CD4-positive, alpha-beta T cell treated with Interleukin-6 for 4 hours (primary cell): Measurements from ENCODE around the gene SYNM.

ENCODE experiments used
- DNase-seq: peaks from one replicate; pipeline ENCODE4 v3.0.0-alpha.2; 2020; ENCODE audit warnings: mixed read lengths

SYNM gene

DNA sequence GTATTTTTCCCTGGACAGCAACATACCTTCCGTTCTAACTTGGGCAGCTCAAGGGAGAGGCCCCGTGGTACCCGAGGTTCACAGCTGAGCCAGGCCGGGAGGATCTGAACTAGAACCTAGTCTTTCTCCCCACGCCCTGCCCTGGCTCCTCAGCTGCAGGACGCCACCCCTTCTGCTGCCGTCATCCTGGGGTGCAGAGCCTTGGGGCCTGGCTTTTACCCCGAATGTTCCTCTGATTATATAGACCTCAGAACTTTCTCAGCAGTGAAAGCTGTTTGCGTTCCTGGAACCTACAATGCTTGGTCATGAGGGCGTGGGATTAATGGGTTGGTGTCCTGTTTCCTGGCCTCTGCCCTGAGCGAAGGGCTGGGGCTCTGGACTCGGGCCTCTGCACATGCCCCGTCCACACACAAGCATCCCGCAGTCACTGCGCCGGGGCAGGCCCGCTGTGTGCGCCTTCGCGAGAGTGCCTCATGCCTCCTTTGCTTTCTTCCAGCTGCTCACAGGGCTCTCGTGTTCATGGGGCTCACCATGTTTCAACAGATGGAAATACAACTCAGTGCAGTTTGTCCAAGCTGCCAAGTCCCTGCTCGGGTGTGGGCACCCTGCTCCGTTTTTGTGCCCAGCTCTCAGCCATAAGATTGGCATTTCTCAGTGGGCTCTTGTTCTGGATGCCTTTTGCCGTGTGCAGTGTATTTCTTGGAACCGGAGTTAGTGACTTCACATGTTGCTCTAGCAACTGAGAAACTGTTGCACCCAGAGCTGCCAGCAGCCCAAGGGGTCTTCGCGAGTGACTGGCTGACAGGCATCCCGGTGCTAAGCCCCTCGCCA lies 20.4 kb downstream of the SYNM start:
- no peak for DNase-seq

DNA sequence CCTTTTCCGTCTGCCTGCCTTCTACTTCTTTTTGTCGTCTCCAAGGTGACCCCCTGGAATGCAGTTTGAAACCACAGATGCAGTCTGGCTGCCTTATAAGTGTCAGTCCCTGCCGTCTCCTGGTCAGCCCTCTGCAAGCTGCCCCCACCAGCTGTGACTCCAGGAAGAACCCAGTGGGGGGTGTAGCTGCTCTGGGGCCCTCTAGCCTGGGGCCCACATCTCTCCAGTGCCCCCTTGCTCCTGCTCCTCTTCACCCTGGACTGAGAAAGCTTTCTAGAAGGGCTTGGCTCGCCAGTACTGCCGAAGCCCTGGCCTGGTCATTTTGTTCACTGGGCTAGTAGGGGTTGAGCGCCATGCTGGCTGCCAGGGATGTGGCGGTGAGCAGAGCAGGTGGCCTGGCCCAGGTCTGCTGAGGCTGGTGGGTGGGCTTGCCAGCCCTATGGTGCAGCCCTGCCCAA lies 21.3 kb downstream of the SYNM start:
- DNase-seq = no peak

DNA sequence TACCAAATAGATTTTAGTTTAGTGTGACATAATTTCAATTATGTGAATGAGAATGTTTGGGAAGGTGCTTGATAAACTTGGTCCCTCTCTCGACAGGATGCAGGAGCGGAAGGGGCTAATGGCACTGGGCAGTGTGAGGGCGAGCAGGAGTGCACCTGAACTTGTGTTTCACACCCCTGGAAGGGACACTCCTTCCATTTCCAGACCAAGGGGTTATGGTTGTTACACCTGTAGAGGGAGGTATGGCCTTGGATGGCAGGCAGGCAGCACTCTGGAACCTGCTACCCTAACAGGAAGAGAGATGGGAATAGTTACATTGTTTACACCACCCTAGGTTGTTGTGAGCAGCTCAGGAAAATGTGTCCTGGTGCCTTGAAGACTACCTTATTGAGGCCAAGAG lies 22.1 kb downstream of the SYNM start:
- DNase-seq = no peak

DNA sequence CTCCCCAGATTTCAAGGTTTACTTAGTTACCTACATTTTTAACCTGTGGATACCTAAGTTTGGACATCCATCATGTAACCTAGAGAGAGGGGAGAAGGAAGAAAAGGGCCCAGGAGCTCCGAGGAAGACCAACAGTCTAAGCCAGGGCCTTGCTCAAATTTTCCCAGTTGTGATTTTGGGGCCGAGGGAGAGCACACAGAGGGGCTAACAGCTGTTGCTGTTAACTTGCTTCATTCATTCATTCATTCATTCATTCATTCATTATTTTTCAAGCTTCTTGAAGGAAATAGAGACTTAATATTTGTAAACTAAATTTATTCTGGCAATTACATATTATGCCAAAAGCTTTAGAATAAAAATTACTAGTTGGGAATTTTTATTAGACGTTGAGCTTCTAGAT lies 22.9 kb downstream of the SYNM start:
- DNase-seq = no peak

DNA sequence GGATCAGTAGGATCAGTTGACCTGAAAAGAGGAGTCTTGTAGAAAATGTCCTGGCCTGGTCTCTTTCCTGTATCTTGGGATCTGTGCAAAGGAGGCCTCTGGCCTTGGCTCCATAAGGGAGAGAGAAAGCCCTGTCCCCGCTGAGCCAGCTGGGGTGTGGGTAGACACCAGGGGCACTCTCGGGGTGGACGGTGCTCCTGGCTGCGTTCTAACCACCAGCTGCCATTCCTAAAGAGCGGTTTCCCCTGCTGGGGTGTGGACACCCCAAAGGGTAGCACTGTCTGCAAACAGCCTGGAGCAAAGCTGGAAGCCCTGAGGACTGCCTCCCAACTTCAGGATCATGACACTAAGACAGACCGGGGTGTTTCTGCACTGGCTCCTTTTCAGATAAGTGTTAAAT lies 23.5 kb downstream of the SYNM start:
- no peak for DNase-seq

DNA sequence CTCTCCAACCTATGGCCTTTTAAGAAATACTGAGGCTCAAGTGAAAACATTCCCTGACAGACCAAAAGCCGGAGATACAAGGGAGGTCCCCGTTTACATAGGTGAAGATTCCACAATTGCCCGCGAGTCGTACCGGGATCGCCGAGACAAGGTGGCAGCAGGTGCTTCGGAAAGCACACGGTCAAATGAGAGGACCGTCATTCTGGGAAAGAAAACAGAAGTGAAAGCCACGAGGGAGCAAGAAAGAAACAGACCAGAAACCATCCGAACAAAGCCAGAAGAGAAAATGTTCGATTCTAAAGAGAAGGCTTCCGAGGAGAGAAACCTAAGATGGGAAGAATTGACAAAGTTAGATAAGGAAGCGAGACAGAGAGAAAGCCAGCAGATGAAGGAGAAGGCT lies 24.8 kb downstream of the SYNM start:
- DNase-seq = no peak

DNA sequence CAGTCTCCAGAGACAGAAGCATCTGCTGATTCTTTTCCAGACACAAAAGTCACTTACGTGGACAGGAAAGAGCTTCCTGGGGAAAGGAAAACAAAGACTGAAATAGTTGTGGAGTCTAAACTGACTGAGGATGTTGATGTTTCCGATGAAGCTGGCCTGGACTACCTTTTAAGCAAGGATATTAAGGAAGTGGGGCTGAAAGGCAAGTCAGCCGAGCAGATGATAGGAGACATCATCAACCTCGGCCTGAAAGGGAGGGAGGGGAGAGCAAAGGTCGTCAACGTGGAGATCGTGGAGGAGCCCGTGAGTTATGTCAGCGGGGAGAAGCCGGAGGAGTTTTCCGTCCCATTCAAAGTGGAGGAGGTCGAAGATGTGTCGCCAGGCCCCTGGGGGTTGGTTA lies 25.4 kb downstream of the SYNM start:
- no peak for DNase-seq

DNA sequence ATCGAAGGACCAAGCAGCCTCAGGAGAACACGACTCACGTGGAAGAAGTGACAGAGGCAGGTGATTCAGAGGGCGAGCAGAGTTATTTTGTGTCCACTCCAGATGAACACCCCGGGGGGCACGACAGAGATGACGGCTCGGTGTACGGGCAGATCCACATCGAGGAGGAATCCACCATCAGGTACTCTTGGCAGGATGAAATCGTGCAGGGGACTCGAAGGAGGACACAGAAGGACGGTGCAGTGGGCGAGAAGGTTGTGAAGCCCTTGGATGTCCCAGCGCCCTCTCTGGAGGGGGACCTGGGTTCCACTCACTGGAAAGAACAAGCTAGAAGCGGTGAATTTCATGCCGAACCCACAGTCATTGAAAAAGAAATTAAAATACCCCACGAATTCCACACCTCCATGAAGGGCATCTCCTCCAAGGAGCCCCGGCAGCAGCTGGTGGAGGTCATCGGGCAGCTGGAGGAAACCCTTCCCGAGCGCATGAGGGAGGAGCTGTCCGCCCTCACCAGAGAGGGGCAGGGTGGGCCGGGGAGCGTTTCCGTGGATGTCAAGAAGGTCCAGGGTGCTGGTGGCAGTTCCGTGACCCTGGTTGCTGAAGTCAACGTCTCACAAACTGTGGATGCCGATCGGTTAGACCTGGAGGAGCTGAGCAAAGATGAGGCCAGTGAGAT lies 26.0 kb downstream of the SYNM start:
- no peak for DNase-seq

DNA sequence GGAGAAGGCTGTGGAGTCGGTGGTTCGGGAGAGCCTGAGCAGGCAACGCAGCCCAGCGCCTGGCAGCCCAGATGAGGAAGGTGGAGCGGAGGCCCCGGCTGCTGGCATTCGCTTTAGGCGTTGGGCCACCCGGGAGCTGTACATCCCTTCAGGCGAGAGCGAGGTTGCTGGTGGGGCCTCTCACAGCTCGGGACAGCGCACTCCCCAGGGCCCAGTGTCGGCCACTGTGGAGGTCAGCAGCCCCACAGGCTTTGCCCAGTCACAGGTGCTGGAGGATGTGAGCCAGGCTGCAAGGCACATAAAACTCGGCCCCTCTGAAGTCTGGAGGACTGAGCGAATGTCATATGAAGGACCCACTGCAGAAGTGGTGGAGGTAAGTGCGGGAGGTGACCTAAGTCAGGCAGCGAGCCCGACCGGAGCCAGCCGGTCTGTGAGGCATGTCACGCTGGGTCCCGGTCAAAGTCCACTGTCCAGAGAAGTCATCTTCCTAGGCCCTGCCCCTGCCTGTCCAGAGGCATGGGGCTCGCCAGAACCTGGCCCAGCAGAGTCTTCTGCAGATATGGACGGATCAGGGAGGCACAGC lies 26.7 kb downstream of the SYNM start:
- no peak for DNase-seq

DNA sequence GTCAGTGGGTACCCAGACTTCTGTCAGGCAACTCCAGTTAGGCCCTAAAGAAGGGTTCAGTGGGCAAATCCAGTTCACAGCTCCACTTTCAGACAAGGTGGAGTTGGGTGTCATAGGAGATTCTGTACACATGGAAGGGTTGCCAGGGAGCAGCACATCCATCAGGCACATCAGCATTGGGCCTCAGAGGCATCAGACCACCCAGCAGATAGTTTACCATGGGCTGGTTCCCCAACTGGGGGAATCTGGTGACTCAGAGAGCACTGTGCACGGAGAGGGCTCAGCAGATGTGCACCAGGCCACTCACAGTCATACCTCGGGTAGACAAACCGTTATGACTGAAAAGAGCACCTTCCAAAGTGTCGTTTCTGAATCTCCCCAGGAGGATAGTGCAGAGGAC lies 27.2 kb downstream of the SYNM start:
- DNase-seq = no peak

DNA sequence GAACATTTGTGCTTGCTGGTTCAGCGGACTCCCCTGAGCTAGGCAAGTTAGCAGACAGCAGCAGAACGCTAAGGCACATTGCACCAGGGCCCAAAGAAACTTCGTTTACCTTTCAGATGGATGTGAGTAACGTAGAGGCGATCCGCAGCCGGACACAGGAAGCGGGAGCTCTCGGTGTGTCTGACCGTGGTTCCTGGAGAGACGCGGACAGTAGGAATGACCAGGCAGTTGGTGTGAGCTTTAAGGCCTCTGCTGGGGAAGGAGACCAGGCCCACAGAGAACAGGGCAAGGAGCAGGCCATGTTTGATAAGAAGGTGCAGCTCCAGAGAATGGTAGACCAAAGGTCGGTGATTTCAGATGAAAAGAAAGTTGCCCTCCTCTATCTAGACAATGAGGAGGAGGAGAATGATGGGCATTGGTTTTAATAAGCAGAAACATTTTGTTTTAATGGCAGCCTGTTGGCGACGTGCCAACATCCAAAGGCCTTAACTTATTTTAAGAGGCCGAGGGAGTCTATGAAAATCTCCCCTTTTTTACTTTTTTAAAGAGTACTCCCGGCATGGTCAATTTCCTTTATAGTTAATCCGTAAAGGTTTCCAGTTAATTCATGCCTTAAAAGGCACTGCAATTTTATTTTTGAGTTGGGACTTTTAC lies 27.9 kb downstream of the SYNM start:
- no peak for DNase-seq

DNA sequence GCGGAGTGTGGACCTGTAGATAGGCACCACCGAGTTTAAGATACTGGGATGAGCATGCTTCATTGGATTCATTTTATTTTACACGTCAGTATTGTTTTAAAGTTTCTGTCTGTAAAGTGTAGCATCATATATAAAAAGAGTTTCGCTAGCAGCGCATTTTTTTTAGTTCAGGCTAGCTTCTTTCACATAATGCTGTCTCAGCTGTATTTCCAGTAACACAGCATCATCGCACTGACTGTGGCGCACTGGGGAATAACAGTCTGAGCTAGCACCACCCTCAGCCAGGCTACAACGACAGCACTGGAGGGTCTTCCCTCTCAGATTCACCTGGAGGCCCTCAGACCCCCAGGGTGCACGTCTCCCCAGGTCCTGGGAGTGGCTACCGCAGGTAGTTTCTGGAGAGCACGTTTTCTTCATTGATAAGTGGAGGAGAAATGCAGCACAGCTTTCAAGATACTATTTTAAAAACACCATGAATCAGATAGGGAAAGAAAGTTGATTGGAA lies 29.5 kb downstream of the SYNM start:
- DNase-seq = no peak

DNA sequence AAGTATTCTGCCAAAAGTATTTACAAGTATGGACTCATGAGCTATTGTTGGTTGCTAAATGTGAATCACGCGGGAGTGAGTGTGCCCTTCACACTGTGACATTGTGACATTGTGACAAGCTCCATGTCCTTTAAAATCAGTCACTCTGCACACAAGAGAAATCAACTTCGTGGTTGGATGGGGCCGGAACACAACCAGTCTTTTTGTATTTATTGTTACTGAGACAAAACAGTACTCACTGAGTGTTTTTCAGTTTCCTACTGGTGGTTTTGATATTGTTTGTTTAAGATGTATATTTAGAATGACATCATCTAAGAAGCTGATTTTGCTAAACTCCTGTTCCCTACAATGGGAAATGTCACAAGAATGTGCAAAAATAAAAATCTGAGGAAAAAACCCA lies 30.3 kb downstream of the SYNM start:
- DNase-seq = no peak

DNA sequence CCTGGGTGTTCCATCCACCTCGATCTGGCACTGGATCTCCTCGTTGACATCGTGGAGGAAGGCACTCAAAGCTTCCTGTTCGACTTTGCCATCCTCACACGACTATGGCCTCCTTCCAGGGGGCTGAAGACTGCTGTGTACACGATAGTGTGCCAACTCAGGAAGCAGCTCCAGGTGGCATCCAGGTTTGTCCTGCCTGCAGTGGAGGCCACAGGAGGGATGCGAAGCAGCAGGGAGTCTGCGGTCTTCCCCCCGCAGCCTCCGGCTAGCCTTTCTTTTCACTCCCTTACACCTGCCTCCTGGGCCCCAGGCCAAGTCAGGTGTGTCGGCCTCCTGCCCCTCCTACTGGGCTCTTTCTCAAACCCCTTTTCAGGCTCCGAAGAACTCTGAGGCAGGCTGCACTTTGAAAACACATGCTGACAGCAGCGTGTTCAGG lies 32.2 kb downstream of the SYNM start:
- DNase-seq = no peak

DNA sequence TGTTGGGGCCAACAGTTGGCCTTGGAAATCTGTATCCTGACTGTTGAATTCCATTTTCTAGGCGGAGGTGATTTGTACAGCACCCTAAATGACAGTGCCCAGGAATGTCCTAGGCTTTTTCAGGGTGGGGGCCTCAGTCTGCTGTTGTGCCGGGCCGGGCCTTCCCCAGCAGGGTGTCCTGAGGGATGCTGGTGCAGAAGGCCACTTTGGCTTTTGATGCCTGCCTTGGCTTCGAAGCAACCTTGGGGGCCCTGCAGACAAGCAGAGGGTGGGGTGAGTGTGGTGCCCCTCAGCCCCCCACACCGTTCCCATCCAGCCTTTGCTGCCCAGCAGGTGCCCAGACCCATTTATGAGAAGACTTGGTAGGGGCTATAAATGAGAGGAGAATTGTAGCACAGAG lies 33.0 kb downstream of the SYNM start:
- no peak for DNase-seq

DNA sequence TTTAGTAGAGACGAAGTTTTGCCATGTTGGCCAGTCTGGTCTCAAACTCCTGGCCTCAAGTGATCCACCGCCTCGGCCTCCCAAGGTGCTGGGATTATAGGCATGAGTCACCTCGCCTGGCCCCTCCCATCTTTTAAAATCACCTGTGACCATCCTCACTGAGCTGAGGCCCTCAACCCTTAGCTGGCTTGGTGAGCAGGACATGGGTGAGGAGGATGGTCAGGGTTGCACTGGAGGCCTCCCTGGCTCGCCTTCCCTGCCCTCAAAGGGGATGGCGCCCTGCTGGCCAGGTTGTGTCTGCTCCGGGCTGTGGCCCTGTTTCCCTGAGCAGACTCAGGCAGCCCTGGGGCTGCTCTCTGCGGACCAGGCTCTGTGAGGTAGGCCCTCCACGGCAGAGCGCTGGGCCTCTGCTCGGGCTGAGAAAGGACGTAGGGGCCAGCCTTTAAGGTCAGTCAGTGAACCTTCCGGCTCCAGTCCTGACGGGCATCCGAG lies 33.7 kb downstream of the SYNM start:
- no peak for DNase-seq

DNA sequence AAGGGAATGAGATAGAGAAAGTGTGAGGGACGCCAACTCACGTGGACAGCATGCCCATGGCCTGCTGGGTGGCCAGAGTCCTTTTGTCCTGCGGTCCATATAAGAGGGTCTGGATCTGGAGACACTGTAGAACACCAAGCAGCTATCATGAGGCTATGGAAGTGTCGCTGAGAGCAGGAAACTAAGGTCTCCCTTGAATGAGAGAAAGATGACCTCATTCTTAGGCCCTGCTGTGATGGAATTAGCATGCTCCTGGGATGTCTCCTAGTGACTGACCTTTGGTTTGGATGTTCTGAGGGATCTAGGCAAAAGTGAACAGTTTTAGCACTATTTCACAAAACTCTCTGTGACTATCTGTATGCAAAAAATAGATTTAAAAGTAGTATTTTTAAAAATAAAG lies 34.4 kb downstream of the SYNM start:
- no peak for DNase-seq

DNA sequence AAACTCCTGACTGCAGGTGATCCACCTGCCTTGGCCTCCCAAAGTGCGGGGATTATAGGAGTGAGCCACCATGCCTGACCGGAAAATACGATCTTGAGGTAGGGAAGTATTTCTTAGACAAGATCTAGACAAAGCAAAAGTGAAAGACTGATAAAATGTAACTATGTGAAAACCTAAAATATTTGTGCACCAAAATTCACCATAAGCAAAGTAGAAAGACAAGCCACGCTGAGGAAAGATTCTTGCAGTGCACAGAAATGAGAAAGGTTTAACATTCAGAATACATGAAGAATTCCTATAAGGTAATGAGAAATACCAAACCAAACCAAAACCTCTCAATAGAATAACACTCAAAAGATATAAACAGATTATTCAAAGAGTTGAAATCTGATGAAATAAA lies 35.7 kb downstream of the SYNM start:
- no peak for DNase-seq

DNA sequence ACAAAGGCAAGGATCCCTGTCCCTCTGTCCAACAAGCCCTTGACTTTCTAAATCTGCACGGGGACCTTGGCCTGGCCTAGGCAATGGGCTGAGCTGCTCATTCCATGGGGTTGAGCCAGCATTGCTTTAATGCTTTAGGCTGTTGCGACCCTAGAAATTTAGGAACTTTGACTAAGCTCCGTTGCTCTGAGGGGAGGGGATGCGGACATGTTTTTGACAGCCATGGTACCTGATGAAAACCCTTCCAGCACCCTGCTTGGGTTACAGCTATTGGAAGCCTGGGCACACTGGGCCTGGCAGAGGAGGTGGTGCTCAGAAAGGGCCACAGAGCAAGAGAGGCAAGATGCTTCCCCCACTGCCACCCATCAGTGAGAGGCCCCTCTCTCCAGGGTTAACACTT lies 37.1 kb downstream of the SYNM start:
- DNase-seq = no peak

DNA sequence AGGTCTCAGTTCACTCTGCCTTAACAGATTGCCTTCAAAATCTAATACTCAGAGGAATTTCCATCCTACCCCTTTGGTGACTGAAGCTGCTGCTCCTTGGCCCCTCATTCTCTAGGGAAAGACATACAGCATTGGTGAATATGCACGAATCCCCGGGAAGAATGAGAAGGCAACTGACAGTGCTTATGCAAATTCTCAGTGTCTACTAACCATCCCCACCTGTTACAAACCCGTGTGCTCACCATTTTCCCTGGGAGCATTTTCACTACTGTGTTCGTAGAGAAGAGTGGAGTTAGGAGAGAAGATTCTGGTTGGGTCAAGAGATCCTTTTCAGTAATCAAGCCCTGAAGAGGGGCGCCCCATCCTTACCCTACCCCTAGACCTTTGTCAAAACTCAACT lies 37.7 kb downstream of the SYNM start:
- no peak for DNase-seq

DNA sequence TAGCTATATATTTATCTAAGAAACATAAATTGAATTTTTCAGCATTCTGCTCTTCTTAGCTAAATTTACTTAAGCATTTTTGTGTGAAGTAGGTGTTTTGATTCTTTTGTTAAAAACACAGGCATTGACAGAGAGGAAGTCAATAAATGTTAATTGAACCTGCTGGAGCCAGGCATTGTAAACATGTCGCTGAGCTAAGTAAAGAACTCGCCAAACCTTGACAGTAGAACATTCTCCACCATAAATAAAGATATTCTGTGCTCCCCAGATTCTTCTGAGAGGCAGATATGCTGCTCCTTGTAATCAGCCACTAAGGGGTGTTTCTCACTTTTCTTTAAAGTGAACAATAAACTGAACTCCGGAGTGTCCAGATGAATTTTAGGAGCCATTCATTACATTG lies 38.4 kb downstream of the SYNM start:
- no peak for DNase-seq

DNA sequence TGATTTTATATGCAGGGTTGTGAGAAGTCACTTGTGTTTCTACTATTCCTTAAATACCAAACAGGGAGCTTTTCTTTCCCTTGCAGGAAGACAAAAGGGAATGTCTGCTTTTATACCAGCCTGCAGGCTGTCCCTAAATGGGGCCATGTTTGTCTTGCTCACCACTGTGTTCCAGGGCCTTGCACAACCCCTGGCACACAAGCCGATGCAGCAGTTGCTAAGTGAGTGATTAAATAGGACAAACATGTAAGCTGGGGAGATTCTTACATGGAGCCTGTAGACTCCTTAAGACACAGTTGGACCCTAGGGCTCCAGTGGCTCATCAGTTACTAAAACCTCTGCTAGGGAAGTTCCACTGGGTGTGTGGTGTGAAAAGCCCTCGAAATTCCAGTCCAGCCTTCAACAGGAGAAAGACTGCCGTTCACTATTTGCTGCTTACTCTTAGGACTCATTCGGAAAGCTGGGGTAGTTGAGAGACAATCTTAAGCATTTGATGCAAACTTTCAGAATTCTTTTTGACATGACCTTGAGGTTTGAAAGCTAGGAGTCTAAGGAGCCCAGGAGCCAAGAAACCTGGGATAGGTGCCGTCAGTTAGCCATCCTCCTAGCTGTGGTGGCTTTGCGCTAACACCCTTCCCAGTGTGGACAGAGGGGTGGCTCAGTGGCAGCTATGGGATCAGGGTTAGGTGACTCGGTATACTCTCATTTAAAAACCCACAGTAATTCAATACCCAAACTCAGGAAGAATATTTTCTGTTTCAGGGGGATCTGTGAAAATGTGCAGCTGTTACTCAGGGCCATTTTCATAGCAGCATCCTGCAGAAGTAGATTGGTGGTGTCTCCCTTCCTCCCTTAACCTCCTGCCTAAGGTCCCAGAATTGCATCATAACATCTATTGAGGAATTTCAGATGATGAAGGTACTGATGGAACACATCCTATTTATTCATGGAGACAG lies 39.1 kb downstream of the SYNM start:
- DNase-seq = no peak
